HepG2 (cell line): ENCODE data around the gene PTCD1. TPM values are rescaled to one million over a fixed set of nuclear protein-coding genes. Genes with fewer than 3 reads are reported as not detected.

Experiments used
- BCLAF1 ChIP-seq: fragments of 450-650 bp; IDR thresholded peaks from 2 replicates; pipeline ENCODE4 v1.6.1; 2017; ENCODE audit warnings: mild to moderate bottlenecking
- CSRNP1 ChIP-seq: sonication (generic); formaldehyde crosslinking; IDR thresholded peaks from 2 replicates; pipeline ENCODE4 v1.8.1; 2023; ENCODE audit warnings: mild to moderate bottlenecking, missing genetic modification reagents
- E2F2 ChIP-seq: sonication (generic); formaldehyde crosslinking; IDR thresholded peaks from 2 replicates; pipeline ENCODE4 v1.4.0; 2020; ENCODE audit warnings: missing genetic modification reagents, borderline replicate concordance
- EEA1 ChIP-seq: sonication (generic); formaldehyde crosslinking; IDR thresholded peaks from 2 replicates; pipeline ENCODE4 v1.5.1; 2020; ENCODE audit warnings: mild to moderate bottlenecking, missing genetic modification reagents, borderline replicate concordance
- ETV6 ChIP-seq: sonication (generic); formaldehyde crosslinking; conservative IDR thresholded peaks from 2 replicates; pipeline ENCODE4 v1.4.0; 2020; ENCODE audit warnings: missing genetic modification reagents
- GABPB1 ChIP-seq: IDR thresholded peaks from 2 replicates; pipeline ENCODE4 v1.6.1; 2016; ENCODE audit warnings: mild to moderate bottlenecking, missing genetic modification reagents, moderate library complexity, missing compliant biosample characterization
- GZF1 ChIP-seq: sonication (generic); formaldehyde crosslinking; IDR thresholded peaks from 2 replicates; pipeline ENCODE4 v1.5.1; 2020; ENCODE audit warnings: mild to moderate bottlenecking, missing genetic modification reagents
- KDM1A ChIP-seq: IDR thresholded peaks from 2 replicates; pipeline ENCODE4 v1.6.1; 2016; ENCODE audit warnings: missing compliant biosample characterization
- MATR3 ChIP-seq: sonication (generic); formaldehyde crosslinking; IDR thresholded peaks from 2 replicates; pipeline ENCODE4 v1.4.0; 2020; ENCODE audit warnings: missing genetic modification reagents
- NBN ChIP-seq: fragments of 450-650 bp; conservative IDR thresholded peaks from 2 replicates; pipeline ENCODE4 v1.6.1; 2017
- NFATC3 ChIP-seq: sonication (generic); formaldehyde crosslinking; IDR thresholded peaks from 2 replicates; pipeline ENCODE4 v1.5.1; 2020; ENCODE audit warnings: mild to moderate bottlenecking, missing genetic modification reagents
- PHF8 ChIP-seq: sonication (generic); formaldehyde crosslinking; IDR thresholded peaks from 2 replicates; pipeline ENCODE4 v1.5.0; 2020; ENCODE audit warnings: missing genetic modification reagents
- RXRA ChIP-seq: sonication (generic); formaldehyde crosslinking; IDR thresholded peaks from 2 replicates; pipeline ENCODE4 v1.5.1; 2020; ENCODE audit warnings: missing genetic modification reagents
- SAFB2 ChIP-seq: sonication (generic); formaldehyde crosslinking; IDR thresholded peaks from 2 replicates; pipeline ENCODE4 v1.5.1; 2020; ENCODE audit warnings: missing genetic modification reagents, low read depth, mild to moderate bottlenecking, borderline replicate concordance
- ZBTB39 ChIP-seq: sonication (generic); formaldehyde crosslinking; IDR thresholded peaks from 2 replicates; pipeline ENCODE4 v1.5.0; 2020; ENCODE audit warnings: missing genetic modification reagents
- ZMAT3 ChIP-seq: sonication (generic); formaldehyde crosslinking; conservative IDR thresholded peaks from 2 replicates; pipeline ENCODE4 v1.7.0; 2021; ENCODE audit warnings: missing genetic modification reagents
- ZNF329 ChIP-seq: sonication (generic); formaldehyde crosslinking; IDR thresholded peaks from 2 replicates; pipeline ENCODE4 v1.9.0; 2021; ENCODE audit warnings: low read depth, mild to moderate bottlenecking, missing genetic modification reagents
- ZNF501 ChIP-seq: sonication (generic); formaldehyde crosslinking; IDR thresholded peaks from 2 replicates; pipeline ENCODE4 v1.5.1; 2020; ENCODE audit warnings: mild to moderate bottlenecking, moderate library complexity, missing genetic modification reagents
- ZNF660 ChIP-seq: sonication (generic); formaldehyde crosslinking; IDR thresholded peaks from 2 replicates; pipeline ENCODE4 v1.5.1; 2020; ENCODE audit warnings: mild to moderate bottlenecking, low read depth, missing genetic modification reagents, borderline replicate concordance
- ZNF670 ChIP-seq: sonication (generic); formaldehyde crosslinking; IDR thresholded peaks from 2 replicates; pipeline ENCODE4 v1.8.0; 2022; ENCODE audit warnings: mild to moderate bottlenecking, missing genetic modification reagents, borderline replicate concordance
- ZNF83 ChIP-seq: sonication (generic); formaldehyde crosslinking; IDR thresholded peaks from 2 replicates; pipeline ENCODE4 v1.4.0; 2020; ENCODE audit warnings: missing genetic modification reagents, mild to moderate bottlenecking, borderline replicate concordance
- ZNF878 ChIP-seq: sonication (generic); formaldehyde crosslinking; IDR thresholded peaks from 2 replicates; pipeline ENCODE4 v1.8.1; 2023; ENCODE audit warnings: mild to moderate bottlenecking, missing genetic modification reagents, moderate library complexity
- polyA plus RNA-seq, 8 experiments: library from polyadenylated mRNA; depleted of rRNA in 3 of 8; stranded (reverse) in 7 of 8; unstranded in 1 of 8; fragments of >200 nt; fragmentation: Illumina TruSeq in 4 of 8; extraction: Trizol in 4 of 8; gene quantifications; 2 replicates each; pipeline versions ENCODE4 v1.2.1 to v1.2.3, GENCODE V29; 2011 to 2016; ENCODE audit warnings: low read depth in 4 of 8, missing spikeins in 1 of 8, mixed read lengths in 1 of 8; ENCODE audit not compliant: insufficient read depth in 1 of 8
- total RNA-seq, 5 experiments: library from RNA; depleted of rRNA; stranded (reverse); fragments of >200 nt; fragmentation: Illumina TruSeq; extraction: Trizol; gene quantifications; 2 replicates each; pipeline ENCODE4 v1.2.3, GENCODE V29; 2016; ENCODE audit warnings: low read depth in 1 of 5

The PTCD1 gene
- total and polyA plus RNA-seq, 2 of the 13 experiments (the other 11 are each of a cell fraction or from before 2014, with no cell fraction given) = 3.0 to 8.4 TPM

- no peak for TF ChIP-seq NBN
- no peak for TF ChIP-seq ZNF660 (CRISPR knock-in tag)
- peak; percentile 31; the same call in 1 of the 2 replicates for TF ChIP-seq NFATC3 (CRISPR knock-in tag)
- TF ChIP-seq E2F2 (CRISPR knock-in tag) = no peak
- no peak; the same call in 1 of the 2 replicates for TF ChIP-seq GZF1 (CRISPR knock-in tag)
- peak; percentile 44; the same call in 1 of the 2 replicates for TF ChIP-seq ZNF501
- peak; percentile 91 for TF ChIP-seq SAFB2
- peak; percentile 77; the same call in 1 of the 2 replicates for TF ChIP-seq CSRNP1 (CRISPR knock-in tag)
- TF ChIP-seq ZBTB39 = no peak
- 0 out of 2 replicates have a peak, but pooled peaks have one; percentile 61 for TF ChIP-seq RXRA
- peak; percentile 67; the same call in 1 of the 2 replicates for TF ChIP-seq ZMAT3 (CRISPR knock-in tag)
- no peak for TF ChIP-seq MATR3 (CRISPR knock-in tag)
- TF ChIP-seq GABPB1 = peak; percentile 89
- TF ChIP-seq ETV6 (CRISPR knock-in tag) = no peak
- no peak for TF ChIP-seq KDM1A (CRISPR knock-in tag)
- TF ChIP-seq ZNF329 (CRISPR knock-in tag) = peak; percentile 86; the same call in 1 of the 2 replicates
- TF ChIP-seq EEA1 (CRISPR knock-in tag) = 0 out of 2 replicates have a peak, but pooled peaks have one; percentile 45
- no peak; the same call in 1 of the 2 replicates for TF ChIP-seq ZNF670 (CRISPR knock-in tag)
- no peak; the same call in 1 of the 2 replicates for TF ChIP-seq ZNF83
- TF ChIP-seq ZNF878 = peak; percentile 78; the same call in 1 of the 2 replicates
- TF ChIP-seq PHF8 (CRISPR knock-in tag) = peak; percentile 89
- TF ChIP-seq BCLAF1 = no peak
Observed at GRCh38 chr7:99438573-99439480, at the start of gene PTCD1, which contains the start of gene CPSF4 (continued).
